ENCODE measurements around the gene L3MBTL1.

The L3MBTL1 gene

DNA sequence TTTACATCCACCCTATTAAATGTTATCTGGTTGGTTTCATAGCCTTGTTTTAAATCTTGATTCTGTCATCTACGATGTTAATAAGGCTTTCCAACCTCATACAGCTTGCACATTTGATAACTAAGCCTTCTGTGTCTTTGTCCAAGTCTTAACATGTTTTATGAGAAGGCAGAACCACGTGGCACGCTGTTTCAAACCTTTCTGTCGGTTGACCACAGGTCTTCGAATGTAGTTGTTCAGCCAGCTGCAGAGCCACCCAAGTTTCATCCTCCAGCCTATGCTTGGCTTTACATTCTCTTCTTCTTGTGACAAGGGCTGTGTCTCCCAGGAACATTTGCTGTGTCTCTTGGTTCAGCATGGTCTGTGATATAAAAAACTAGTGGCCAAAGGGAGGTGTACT is 35.6 kb downstream of the L3MBTL1 start:
- Histone ChIP-seq H3K4me1 (no peaks in the 10 kb centered on the region), H3K9me3 (no peaks in the 10 kb centered on the region), H3K4me3 (no peak overlapping the region), H3K27me3 (ENCODE audit: low read depth) (0 out of 2 replicates have a peak, but pooled peaks cover 2% of the 10 kb centered on the region), H3K36me3 (replicated peaks) (no peaks in the 10 kb centered on the region)
- in situ Hi-C loops (cut with MboI; ENCODE audit: low sequenced_read_pairs), result no loop called here
- no peak for DNase-seq (ENCODE audit: low spot score in 2 of 2)

GRCh38 chr20:43544501-43544900 is 37.0 kb downstream of the L3MBTL1 start:
- H3K27me3 ChIP-seq (ENCODE audit: low read depth), result 0 out of 2 replicates have a peak, but pooled peaks cover 2% of the 10 kb centered on the region
- in situ Hi-C loops (cut with MboI; ENCODE audit: low sequenced_read_pairs), result no loop called here
- no peaks in the 10 kb centered on the region for H3K9me3 ChIP-seq
- no peaks in the 10 kb centered on the region for H3K36me3 ChIP-seq (replicated peaks)
- H3K4me1 ChIP-seq, result no peaks in the 10 kb centered on the region
- no peak overlapping the region for H3K4me3 ChIP-seq
- DNase-seq (ENCODE audit: low spot score in 2 of 2), result no peak

DNA sequence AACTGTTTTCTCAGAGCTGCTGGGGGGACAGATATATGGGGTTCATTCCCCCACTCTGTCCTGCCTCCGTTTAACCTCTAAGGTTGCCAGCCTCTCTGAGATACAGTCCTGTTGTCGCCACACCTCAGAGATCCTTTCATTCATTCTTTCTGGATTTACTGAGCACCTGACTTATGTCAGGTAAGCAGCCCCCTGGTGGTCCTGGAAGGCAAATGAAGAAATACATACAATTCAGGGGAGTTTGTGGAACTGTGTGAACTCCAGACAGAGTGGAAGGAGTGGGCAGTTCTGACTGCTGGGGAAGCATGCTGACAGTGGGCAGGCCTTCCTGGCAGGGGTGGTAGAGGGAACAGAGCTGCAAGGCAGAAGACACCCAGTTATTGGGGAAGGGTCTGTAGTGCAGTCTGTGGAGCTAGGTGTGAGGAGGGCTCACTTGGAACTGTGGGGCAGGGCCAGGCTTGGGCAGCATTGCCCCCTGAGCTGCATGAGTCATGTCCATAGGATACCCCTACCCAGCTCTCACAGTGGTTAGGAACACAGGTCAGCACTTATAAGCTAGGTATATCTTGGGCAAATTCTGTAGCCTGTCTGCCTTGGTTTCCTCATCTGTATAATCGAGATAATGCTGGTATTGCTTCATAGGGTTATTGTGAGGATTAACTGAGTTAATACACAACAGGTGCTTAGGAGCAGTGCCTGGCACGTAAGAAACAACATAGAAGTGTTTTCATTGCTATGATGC is 38.5 kb downstream of the L3MBTL1 start:
- Histone ChIP-seq H3K4me1 (no peaks in the 10 kb centered on the region), H3K4me3 (no peak overlapping the region), H3K36me3 (replicated peaks) (no peaks in the 10 kb centered on the region), H3K9me3 (no peaks in the 10 kb centered on the region), H3K27me3 (ENCODE audit: low read depth) (0 out of 2 replicates have a peak, but pooled peaks cover 2% of the 10 kb centered on the region)
- no peak for DNase-seq (ENCODE audit: low spot score in 2 of 2)
- in situ Hi-C loops (cut with MboI; ENCODE audit: low sequenced_read_pairs), result no loop called here

- H3K36me3 ChIP-seq (replicated peaks), result no peaks in the 10 kb centered on the region
- H3K27me3 ChIP-seq (ENCODE audit: low read depth), result no peaks in the 10 kb centered on the region
- no peaks in the 10 kb centered on the region for H3K9me3 ChIP-seq
- H3K4me3 ChIP-seq, result no peak overlapping the region
- in situ Hi-C loops (cut with MboI; ENCODE audit: low sequenced_read_pairs), result no loop called here
- H3K4me1 ChIP-seq, result no peaks in the 10 kb centered on the region
- DNase-seq (ENCODE audit: low spot score in 2 of 2), result no peak
Measured at GRCh38 chr20:43548273-43548880, 40.9 kb downstream of the L3MBTL1 start.

GRCh38 chr20:43549416-43550065 is 42.0 kb downstream of the L3MBTL1 start:
- H3K4me3 ChIP-seq, result no peak overlapping the region
- peak in 1 of 2 experiments; percentile 13 for DNase-seq (ENCODE audit: low spot score in 2 of 2)
- no peaks in the 10 kb centered on the region for H3K9me3 ChIP-seq
- H3K27me3 ChIP-seq (ENCODE audit: low read depth), result no peaks in the 10 kb centered on the region
- no peaks in the 10 kb centered on the region for H3K36me3 ChIP-seq (replicated peaks)
- H3K4me1 ChIP-seq, result no peaks in the 10 kb centered on the region
- in situ Hi-C loops (cut with MboI; ENCODE audit: low sequenced_read_pairs), result no loop called here

DNA sequence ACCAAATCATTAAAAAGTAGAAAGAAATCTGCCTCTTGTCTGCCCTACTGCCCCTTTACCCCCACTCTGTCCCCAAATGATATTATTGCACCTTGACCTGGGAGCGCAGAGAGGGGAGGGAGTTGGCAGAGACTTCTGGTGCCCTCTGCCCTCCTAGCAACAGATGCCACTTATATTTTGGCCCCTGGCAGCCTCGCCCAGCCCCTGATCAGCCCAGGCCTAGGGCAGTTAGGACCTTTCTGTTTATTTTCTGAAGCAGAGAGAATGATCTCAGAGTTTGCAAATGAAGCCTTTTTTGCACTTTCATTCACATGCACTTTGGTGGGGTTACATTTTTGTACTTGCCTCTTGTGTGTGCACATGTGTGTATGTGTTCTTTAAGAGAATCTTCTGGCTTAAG is 43.0 kb downstream of the L3MBTL1 start:
- no peaks in the 10 kb centered on the region for H3K9me3 ChIP-seq
- in situ Hi-C loops (cut with MboI; ENCODE audit: low sequenced_read_pairs), result no loop called here
- no peaks in the 10 kb centered on the region for H3K36me3 ChIP-seq (replicated peaks)
- no peaks in the 10 kb centered on the region for H3K4me1 ChIP-seq
- no peak overlapping the region for H3K4me3 ChIP-seq
- no peak for DNase-seq (ENCODE audit: low spot score in 2 of 2)
- no peaks in the 10 kb centered on the region for H3K27me3 ChIP-seq (ENCODE audit: low read depth)

- in situ Hi-C loops (cut with MboI; ENCODE audit: low sequenced_read_pairs), result no loop called here
- H3K9me3 ChIP-seq, result no peaks in the 10 kb centered on the region
- no peaks in the 10 kb centered on the region for H3K27me3 ChIP-seq (ENCODE audit: low read depth)
Measured at GRCh38 chr20:43554369-43554768, 46.9 kb downstream of the L3MBTL1 start.

DNA sequence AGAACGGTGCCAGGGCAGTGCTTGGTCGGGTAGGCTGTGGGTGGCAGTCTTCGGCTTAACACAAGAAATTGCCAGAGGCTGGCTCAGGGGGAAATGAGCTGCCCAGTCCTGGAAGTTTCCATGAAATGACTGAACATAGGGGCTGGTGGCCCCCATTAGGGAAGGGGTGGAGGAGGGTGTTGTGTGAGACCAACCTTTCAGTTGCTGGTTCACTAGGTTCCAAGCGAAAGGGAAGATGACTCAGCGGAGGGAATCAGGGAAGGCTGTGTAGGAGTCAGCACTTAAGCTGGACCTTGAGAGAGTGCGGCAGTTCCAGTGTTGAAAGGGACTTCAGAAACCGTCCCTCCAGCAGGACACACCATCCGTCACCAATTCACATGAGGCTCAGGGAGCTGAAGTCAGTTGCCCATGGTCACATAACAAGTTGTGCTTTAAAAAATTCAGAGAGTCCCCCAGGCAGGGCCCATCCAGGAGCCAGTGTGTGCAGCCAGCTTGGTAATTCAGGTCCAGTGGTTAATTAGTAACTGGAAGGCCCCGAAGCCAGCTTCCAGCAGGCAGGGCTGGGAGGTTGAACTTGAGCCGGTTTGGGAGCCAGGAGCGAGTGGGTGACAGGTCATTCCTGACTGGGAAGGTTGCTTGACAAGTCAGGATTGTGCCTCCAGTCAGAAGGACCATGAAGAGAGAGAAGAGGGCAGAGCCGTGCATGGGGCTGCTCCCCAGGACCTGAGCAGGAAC is 51.1 kb downstream of the L3MBTL1 start, which contains the start of gene SGK2:
SGK2 (plus strand) TSS at position 616 of the 735 bp plus-strand sequence. CDS start 7,469 bp downstream, outside the sequence.
- Histone ChIP-seq H3K36me3 (replicated peaks) (no peaks in the 10 kb centered on the region), H3K4me1 (no peaks in the 10 kb centered on the region), H3K4me3 (no peak within 1 kb of the TSS), H3K27me3 (ENCODE audit: low read depth) (no peaks in the 10 kb centered on the region), H3K9me3 (no peaks in the 10 kb centered on the region)
- in situ Hi-C loops (cut with MboI; ENCODE audit: low sequenced_read_pairs), result no loop called here
- DNase-seq (ENCODE audit: low spot score in 2 of 2), result no peak

More at GRCh38 chr20:43554369-43554768, 46.9 kb downstream of the L3MBTL1 start:
- Histone ChIP-seq H3K36me3 (replicated peaks) (no peaks in the 10 kb centered on the region), H3K4me1 (no peaks in the 10 kb centered on the region), H3K4me3 (no peak overlapping the region)
- no peak for DNase-seq (ENCODE audit: low spot score in 2 of 2)

DNA sequence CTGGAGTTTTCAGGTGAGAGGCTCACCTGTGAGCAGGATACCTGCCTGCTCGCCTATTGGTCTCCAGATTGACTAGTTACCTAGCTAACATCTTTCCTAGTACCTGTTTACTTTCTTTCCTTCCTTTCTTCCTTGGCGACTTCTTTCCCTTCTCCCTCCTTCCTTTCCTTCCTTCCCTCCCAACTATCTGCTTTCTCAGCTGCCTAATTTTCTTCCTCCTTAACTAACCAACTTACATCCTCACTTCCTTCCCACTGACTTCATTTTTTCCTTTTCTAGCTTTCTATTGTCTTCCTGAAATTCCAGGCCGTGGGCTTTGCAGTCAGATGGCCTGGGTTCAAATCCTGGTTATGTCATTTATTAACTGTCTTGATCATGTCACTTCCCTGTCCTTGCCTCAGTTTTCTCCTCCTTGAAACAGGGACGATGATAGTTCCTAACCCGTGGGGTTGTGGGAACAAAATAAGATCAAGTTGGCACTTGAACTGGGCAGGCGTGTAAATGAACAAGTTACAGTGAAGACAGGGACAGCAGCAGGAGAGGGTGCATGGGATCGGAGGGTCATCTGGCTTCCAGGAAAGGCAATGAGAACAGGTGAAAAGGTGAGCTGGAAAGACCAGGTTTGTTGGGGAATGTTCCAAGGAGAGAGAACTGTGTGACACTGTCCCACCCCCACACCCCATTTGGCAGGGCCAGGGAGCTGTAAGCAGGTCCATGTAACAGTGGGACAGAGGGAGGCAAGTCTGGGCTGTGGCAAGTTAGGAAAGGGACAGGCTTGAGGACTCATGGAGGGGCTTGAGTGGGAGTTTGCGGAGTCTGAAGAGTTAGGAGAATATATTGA is 51.9 kb downstream of the L3MBTL1 start:
- Histone ChIP-seq H3K27me3 (ENCODE audit: low read depth) (no peaks in the 10 kb centered on the region), H3K4me3 (no peak overlapping the region), H3K36me3 (replicated peaks) (no peaks in the 10 kb centered on the region), H3K4me1 (no peaks in the 10 kb centered on the region), H3K9me3 (no peaks in the 10 kb centered on the region)
- DNase-seq (ENCODE audit: low spot score in 2 of 2), result no peak
- in situ Hi-C loops (cut with MboI; ENCODE audit: low sequenced_read_pairs), result no loop called here

DNA sequence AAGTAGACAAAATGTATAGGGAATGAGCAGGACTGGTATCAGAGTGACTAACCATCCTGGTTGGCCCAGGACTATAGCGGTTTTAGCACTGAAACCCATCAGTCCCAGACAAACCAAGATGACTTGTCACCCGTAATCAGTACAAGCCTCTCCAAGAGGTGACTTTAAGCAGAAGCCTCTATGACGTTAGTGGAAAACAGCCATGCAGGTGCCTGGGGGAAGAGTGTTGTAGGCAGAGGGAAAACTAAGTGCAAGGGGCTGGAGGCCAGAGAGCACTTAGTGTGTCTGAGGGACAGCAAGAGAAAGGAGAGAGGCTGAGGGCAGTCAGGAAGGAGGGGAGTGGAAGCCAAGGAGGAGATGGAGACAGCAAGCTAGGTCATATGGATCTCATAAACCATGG is 53.5 kb downstream of the L3MBTL1 start:
- H3K27me3 ChIP-seq (ENCODE audit: low read depth), result no peaks in the 10 kb centered on the region
- in situ Hi-C loops (cut with MboI; ENCODE audit: low sequenced_read_pairs), result no loop called here
- no peak overlapping the region for H3K4me3 ChIP-seq
- no peaks in the 10 kb centered on the region for H3K4me1 ChIP-seq
- no peaks in the 10 kb centered on the region for H3K36me3 ChIP-seq (replicated peaks)
- no peak for DNase-seq (ENCODE audit: low spot score in 2 of 2)
- H3K9me3 ChIP-seq, result no peaks in the 10 kb centered on the region

GRCh38 chr20:43563429-43563828 is 55.9 kb downstream of the L3MBTL1 start:
- no peak for DNase-seq (ENCODE audit: low spot score in 2 of 2)

GRCh38 chr20:43563991-43564390 is 56.5 kb downstream of the L3MBTL1 start:
- no peak overlapping the region for H3K4me3 ChIP-seq
- in situ Hi-C loops (cut with MboI; ENCODE audit: low sequenced_read_pairs), result no loop called here
- DNase-seq (ENCODE audit: low spot score in 2 of 2), result no peak

More at GRCh38 chr20:43563429-43563828, 55.9 kb downstream of the L3MBTL1 start:
- no peaks in the 10 kb centered on the region for H3K27me3 ChIP-seq (ENCODE audit: low read depth)
- no peak overlapping the region for H3K4me3 ChIP-seq
- in situ Hi-C loops (cut with MboI; ENCODE audit: low sequenced_read_pairs), result no loop called here
- H3K9me3 ChIP-seq, result no peaks in the 10 kb centered on the region
- no peaks in the 10 kb centered on the region for H3K4me1 ChIP-seq
- no peaks in the 10 kb centered on the region for H3K36me3 ChIP-seq (replicated peaks)

DNA sequence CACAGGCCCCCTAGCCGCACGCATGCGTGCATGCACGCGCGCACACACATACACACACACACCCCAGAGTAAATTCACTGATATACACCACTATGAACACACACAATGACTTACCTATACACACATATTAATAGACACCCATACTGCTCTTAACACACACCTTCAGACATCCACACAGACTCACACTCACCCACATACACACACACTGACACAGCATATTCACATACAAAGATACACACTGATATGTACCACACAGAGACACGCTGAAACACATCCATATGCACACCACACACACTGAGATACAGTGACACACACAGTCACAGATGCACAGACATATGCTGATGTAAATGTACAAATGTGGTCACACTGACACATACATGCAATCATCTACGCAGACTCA is 57.0 kb downstream of the L3MBTL1 start:
- H3K4me3 ChIP-seq, result no peak overlapping the region
- in situ Hi-C loops (cut with MboI; ENCODE audit: low sequenced_read_pairs), result no loop called here
- H3K4me1 ChIP-seq, result no peaks in the 10 kb centered on the region
- H3K9me3 ChIP-seq, result no peaks in the 10 kb centered on the region
- no peaks in the 10 kb centered on the region for H3K27me3 ChIP-seq (ENCODE audit: low read depth)
- DNase-seq (ENCODE audit: low spot score in 2 of 2), result no peak
- no peaks in the 10 kb centered on the region for H3K36me3 ChIP-seq (replicated peaks)

More at GRCh38 chr20:43563991-43564390, 56.5 kb downstream of the L3MBTL1 start:
- no peaks in the 10 kb centered on the region for H3K9me3 ChIP-seq
- H3K4me1 ChIP-seq, result no peaks in the 10 kb centered on the region
- H3K36me3 ChIP-seq (replicated peaks), result no peaks in the 10 kb centered on the region
- no peaks in the 10 kb centered on the region for H3K27me3 ChIP-seq (ENCODE audit: low read depth)

Measured in HAP-1 (cell line).